WTC11 (cell line): ENCODE measurements around the gene TSPAN17. TPM values are rescaled to one million over a fixed set of nuclear protein-coding genes. Genes with fewer than 3 reads are reported as not detected.

Experiments used
- ATAC-seq: fragments of 200-7000 bp; cut with Tn5 transposase; 2 replicates; pipeline ENCODE4 v1.10.0; 2021; ENCODE audit warnings: mild to moderate bottlenecking, moderate library complexity
- CTCF ChIA-PET: fragments of 300-600 bp; sonication (Branson Sonifier 250); formaldehyde crosslinking; loops from one replicate; lab custom pipeline; 2021; ENCODE audit warnings: antibody characterized with exemption; lab: Charles Lee
- POLR2A ChIA-PET: fragments of 350-600 bp; sonication (Branson Sonifier 250); formaldehyde crosslinking; loops from one replicate; lab custom pipeline; 2021; ENCODE audit warnings: antibody characterized with exemption; lab: Charles Lee
- DNase-seq: peaks from one replicate; pipeline ENCODE4 v3.0.0; 2021; ENCODE audit warnings: low spot score
- H3K27ac Mint-ChIP-seq: 2 replicates; pipeline ENCODE4 v1.8.0; 2021; ENCODE audit warnings: mixed read lengths
- H3K27me3 Mint-ChIP-seq: 2 replicates; pipeline ENCODE4 v1.8.0; 2021; ENCODE audit warnings: low read depth, mild to moderate bottlenecking, moderate library complexity, mixed read lengths
- H3K36me3 Mint-ChIP-seq: 2 replicates; pipeline ENCODE4 v1.8.0; 2021; ENCODE audit warnings: mixed read lengths
- H3K4me1 Mint-ChIP-seq: 2 replicates; pipeline ENCODE4 v1.8.0; 2022; ENCODE audit warnings: mixed read lengths
- H3K4me3 Mint-ChIP-seq: 2 replicates; pipeline ENCODE4 v1.8.0; 2021; ENCODE audit warnings: mild to moderate bottlenecking, moderate library complexity, mixed read lengths
- H3K9me3 Mint-ChIP-seq: 2 replicates; pipeline ENCODE4 v1.8.0; 2021; ENCODE audit warnings: mixed read lengths
- CREB1 ChIP-seq: sonication (generic); formaldehyde crosslinking; IDR thresholded peaks from 2 replicates; pipeline ENCODE4 v1.8.0; 2023; ENCODE audit warnings: mild to moderate bottlenecking, missing genetic modification reagents
- FOXJ3 ChIP-seq: sonication (generic); formaldehyde crosslinking; IDR thresholded peaks from 2 replicates; pipeline ENCODE4 v1.9.0; 2021; ENCODE audit warnings: missing genetic modification reagents, mild to moderate bottlenecking, borderline replicate concordance
- FOXK1 ChIP-seq: sonication (generic); formaldehyde crosslinking; IDR thresholded peaks from 2 replicates; pipeline ENCODE4 v1.8.0; 2022; ENCODE audit warnings: mild to moderate bottlenecking, moderate library complexity, missing genetic modification reagents
- NR1H2 ChIP-seq: sonication (generic); formaldehyde crosslinking; IDR thresholded peaks from 2 replicates; pipeline ENCODE4 v1.9.0; 2021; ENCODE audit warnings: mild to moderate bottlenecking, moderate library complexity, missing genetic modification reagents
- NR3C1 ChIP-seq: sonication (generic); formaldehyde crosslinking; conservative IDR thresholded peaks from 2 replicates; pipeline ENCODE4 v1.8.1; 2023; ENCODE audit warnings: low read depth, mild to moderate bottlenecking, missing genetic modification reagents
- RELA ChIP-seq: sonication (generic); formaldehyde crosslinking; IDR thresholded peaks from 2 replicates; pipeline ENCODE4 v1.8.1; 2022; ENCODE audit warnings: missing genetic modification reagents, mild to moderate bottlenecking, borderline replicate concordance
- SMAD3 ChIP-seq: sonication (generic); formaldehyde crosslinking; IDR thresholded peaks from 2 replicates; pipeline ENCODE4 v1.8.0; 2022; ENCODE audit warnings: missing genetic modification reagents, mild to moderate bottlenecking, borderline replicate concordance
- TCF7 ChIP-seq: sonication (generic); formaldehyde crosslinking; IDR thresholded peaks from 2 replicates; pipeline ENCODE4 v1.8.0; 2022; ENCODE audit warnings: mild to moderate bottlenecking, low read depth, missing genetic modification reagents, moderate library complexity
- ZBTB21 ChIP-seq: sonication (generic); formaldehyde crosslinking; IDR thresholded peaks from 2 replicates; pipeline ENCODE4 v1.8.1; 2023; ENCODE audit warnings: mild to moderate bottlenecking, missing genetic modification reagents, borderline replicate concordance
- ZNF416 ChIP-seq: fragments of 250-450 bp; sonication (Bioruptor Pico); IDR thresholded peaks from 2 replicates; pipeline ENCODE4 v1.9.0; 2021; ENCODE audit warnings: mild to moderate bottlenecking, inconsistent platforms
- total RNA-seq: library from RNA; stranded (reverse); gene quantifications from 3 replicates; pipeline ENCODE4 v1.2.3, GENCODE V29; 2021
- TF ChIP-seq, protein P1 (sequence below): sonication (generic); formaldehyde crosslinking; IDR thresholded peaks from 2 replicates; pipeline ENCODE4 v1.8.0; 2023; ENCODE audit warnings: missing genetic modification reagents, mild to moderate bottlenecking, borderline replicate concordance
- TF ChIP-seq, protein P2 (sequence below): fragments of 250-450 bp; sonication (Bioruptor Pico); IDR thresholded peaks from 2 replicates; pipeline ENCODE4 v1.9.0; 2021; ENCODE audit warnings: moderate library complexity, mild to moderate bottlenecking, inconsistent platforms, borderline replicate concordance
- TF ChIP-seq, protein P3 (sequence below): fragments of 250-450 bp; sonication (Bioruptor Pico); IDR thresholded peaks from 2 replicates; pipeline ENCODE4 v1.9.0; 2021; ENCODE audit warnings: mild to moderate bottlenecking
- TF ChIP-seq, protein P4 (sequence below): sonication (generic); formaldehyde crosslinking; conservative IDR thresholded peaks from 2 replicates; pipeline ENCODE4 v1.8.1; 2022; ENCODE audit warnings: mild to moderate bottlenecking, missing genetic modification reagents
- TF ChIP-seq, protein P5 (sequence below): fragments of 250-450 bp; sonication (Bioruptor Pico); IDR thresholded peaks from 2 replicates; pipeline ENCODE4 v1.8.0; 2021; ENCODE audit warnings: mild to moderate bottlenecking
- TF ChIP-seq, protein P6 (sequence below): sonication (generic); formaldehyde crosslinking; IDR thresholded peaks from 2 replicates; pipeline ENCODE4 v1.8.0; 2022; ENCODE audit warnings: mild to moderate bottlenecking, missing genetic modification reagents
- TF ChIP-seq, protein P7 (sequence below): sonication (generic); formaldehyde crosslinking; IDR thresholded peaks from 2 replicates; pipeline ENCODE4 v1.8.0; 2022; ENCODE audit warnings: mild to moderate bottlenecking, missing genetic modification reagents

TSPAN17 gene
- total RNA-seq, 1 experiment from 2014 or later = 47.8 TPM

DNA sequence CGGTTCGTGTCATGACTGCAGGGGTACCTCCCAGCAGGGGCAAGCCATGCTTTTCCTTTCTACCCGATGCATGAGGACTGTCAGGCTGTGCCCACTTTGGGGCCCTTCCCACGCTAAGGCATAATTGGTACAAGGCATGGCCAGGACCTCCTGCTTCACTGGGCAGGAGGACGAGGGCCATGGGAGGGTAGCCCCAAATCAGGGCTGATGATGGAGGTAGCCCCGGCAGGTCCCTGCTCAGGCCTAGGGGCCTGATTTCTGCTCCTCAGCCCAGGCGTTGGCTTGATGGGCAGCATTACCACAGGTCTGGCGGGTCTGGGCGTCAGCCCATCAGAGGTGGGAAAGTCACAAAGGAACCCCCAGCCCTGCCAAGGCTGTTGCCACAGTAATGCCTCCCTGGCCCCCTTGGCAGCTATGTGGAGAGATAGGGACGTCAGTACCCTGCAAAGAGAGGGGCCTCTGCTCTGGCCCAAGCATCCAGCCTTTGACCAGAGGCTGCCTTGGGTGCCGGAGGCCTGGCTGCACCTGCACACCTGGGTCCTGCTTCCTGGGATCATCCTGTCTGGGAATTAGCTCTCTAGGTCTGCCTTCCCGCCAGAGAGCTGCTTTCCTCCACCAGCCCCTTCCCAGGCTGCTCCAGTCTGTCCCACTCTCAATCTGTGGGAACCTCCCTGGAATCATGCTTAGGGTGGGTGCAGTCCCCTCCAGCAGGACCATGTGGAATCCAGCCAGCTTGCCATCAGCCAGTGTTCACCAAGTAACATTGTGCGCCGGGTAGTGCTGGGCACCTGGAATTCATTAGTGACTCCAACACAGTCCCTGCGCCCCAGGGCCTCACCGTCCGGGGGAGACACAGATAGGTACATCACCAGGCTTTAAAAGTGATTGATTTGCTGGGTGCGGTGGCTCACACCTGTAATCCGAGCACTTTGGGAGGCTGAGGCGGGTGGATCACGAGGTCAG, 15.4 kb downstream of the TSPAN17 start:
- H3K27me3 Mint-ChIP-seq = peaks cover 4% of the 10 kb centered on the region; the same call in 1 of the 2 replicates
- H3K4me3 Mint-ChIP-seq = no peak overlapping the region
- TF ChIP-seq FOXJ3 (CRISPR knock-in tag) = no peak
- no peak for TF ChIP-seq SMAD3 (CRISPR knock-in tag)
- TF ChIP-seq, protein P1, sequence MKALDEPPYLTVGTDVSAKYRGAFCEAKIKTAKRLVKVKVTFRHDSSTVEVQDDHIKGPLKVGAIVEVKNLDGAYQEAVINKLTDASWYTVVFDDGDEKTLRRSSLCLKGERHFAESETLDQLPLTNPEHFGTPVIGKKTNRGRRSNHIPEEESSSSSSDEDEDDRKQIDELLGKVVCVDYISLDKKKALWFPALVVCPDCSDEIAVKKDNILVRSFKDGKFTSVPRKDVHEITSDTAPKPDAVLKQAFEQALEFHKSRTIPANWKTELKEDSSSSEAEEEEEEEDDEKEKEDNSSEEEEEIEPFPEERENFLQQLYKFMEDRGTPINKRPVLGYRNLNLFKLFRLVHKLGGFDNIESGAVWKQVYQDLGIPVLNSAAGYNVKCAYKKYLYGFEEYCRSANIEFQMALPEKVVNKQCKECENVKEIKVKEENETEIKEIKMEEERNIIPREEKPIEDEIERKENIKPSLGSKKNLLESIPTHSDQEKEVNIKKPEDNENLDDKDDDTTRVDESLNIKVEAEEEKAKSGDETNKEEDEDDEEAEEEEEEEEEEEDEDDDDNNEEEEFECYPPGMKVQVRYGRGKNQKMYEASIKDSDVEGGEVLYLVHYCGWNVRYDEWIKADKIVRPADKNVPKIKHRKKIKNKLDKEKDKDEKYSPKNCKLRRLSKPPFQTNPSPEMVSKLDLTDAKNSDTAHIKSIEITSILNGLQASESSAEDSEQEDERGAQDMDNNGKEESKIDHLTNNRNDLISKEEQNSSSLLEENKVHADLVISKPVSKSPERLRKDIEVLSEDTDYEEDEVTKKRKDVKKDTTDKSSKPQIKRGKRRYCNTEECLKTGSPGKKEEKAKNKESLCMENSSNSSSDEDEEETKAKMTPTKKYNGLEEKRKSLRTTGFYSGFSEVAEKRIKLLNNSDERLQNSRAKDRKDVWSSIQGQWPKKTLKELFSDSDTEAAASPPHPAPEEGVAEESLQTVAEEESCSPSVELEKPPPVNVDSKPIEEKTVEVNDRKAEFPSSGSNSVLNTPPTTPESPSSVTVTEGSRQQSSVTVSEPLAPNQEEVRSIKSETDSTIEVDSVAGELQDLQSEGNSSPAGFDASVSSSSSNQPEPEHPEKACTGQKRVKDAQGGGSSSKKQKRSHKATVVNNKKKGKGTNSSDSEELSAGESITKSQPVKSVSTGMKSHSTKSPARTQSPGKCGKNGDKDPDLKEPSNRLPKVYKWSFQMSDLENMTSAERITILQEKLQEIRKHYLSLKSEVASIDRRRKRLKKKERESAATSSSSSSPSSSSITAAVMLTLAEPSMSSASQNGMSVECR (CRISPR knock-in tag) = no peak
- no peak for TF ChIP-seq RELA (CRISPR knock-in tag)
- TF ChIP-seq FOXK1 (CRISPR knock-in tag) = no peak
- 0 out of 2 replicates have a peak, but pooled peaks cover 2% of the 10 kb centered on the region for H3K36me3 Mint-ChIP-seq
- H3K27ac Mint-ChIP-seq = no peak overlapping the region
- CTCF ChIA-PET = interaction anchor here (2.6 to 6.2 kb wide), 3 partner anchors 12 to 82 kb away, joined by 60 to 233 read pairs (median 106); no protein-coding TSS in a partner anchor
- no peak for ATAC-seq
- no peak for DNase-seq
- peaks cover 11% of the 10 kb centered on the region for H3K4me1 Mint-ChIP-seq
- no peaks in the 10 kb centered on the region for H3K9me3 Mint-ChIP-seq
- POLR2A ChIA-PET = no interaction called here

DNA sequence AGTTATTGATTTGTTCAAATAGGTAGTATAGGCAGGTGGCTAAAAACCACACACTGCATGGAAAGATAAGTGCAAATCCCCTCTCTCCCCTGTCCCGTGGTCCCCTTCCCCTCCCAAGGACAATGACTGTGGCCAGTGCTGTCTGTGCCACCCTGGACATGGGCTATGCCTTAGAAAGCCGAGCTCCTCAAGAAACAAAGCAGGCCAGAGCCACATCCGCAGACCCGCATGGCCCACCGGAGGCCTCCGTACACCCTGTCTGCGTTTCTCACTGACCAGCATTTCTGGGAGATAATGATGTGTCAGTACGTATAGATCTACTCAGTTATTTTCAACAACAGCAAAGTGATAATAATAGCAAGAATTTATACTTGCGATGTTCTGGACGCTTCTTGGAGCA, 16.3 kb downstream of the TSPAN17 start:
- 0 out of 2 replicates have a peak, but pooled peaks cover 2% of the 10 kb centered on the region for H3K36me3 Mint-ChIP-seq
- no peak for DNase-seq

More for the DNA sequence above, 16.3 kb downstream of the TSPAN17 start:
- H3K4me1 Mint-ChIP-seq = peaks cover 8% of the 10 kb centered on the region
- ATAC-seq = no peak
- TF ChIP-seq ZNF416 (CRISPR knock-in tag) (no peak), CREB1 (CRISPR knock-in tag) (no peak), NR1H2 (CRISPR knock-in tag) (no peak), TCF7 (CRISPR knock-in tag) (no peak), NR3C1 (no peak), ZBTB21 (CRISPR knock-in tag) (no peak)
- TF ChIP-seq, protein P2, sequence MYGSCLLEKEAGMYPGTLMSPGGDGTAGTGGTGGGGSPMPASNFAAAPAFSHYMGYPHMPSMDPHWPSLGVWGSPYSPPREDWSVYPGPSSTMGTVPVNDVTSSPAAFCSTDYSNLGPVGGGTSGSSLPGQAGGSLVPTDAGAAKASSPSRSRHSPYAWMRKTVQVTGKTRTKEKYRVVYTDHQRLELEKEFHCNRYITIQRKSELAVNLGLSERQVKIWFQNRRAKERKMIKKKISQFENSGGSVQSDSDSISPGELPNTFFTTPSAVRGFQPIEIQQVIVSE (CRISPR knock-in tag) = no peak
- TF ChIP-seq, protein P3, sequence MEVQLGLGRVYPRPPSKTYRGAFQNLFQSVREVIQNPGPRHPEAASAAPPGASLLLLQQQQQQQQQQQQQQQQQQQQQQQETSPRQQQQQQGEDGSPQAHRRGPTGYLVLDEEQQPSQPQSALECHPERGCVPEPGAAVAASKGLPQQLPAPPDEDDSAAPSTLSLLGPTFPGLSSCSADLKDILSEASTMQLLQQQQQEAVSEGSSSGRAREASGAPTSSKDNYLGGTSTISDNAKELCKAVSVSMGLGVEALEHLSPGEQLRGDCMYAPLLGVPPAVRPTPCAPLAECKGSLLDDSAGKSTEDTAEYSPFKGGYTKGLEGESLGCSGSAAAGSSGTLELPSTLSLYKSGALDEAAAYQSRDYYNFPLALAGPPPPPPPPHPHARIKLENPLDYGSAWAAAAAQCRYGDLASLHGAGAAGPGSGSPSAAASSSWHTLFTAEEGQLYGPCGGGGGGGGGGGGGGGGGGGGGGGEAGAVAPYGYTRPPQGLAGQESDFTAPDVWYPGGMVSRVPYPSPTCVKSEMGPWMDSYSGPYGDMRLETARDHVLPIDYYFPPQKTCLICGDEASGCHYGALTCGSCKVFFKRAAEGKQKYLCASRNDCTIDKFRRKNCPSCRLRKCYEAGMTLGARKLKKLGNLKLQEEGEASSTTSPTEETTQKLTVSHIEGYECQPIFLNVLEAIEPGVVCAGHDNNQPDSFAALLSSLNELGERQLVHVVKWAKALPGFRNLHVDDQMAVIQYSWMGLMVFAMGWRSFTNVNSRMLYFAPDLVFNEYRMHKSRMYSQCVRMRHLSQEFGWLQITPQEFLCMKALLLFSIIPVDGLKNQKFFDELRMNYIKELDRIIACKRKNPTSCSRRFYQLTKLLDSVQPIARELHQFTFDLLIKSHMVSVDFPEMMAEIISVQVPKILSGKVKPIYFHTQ (CRISPR knock-in tag) = no peak
- TF ChIP-seq, protein P4, sequence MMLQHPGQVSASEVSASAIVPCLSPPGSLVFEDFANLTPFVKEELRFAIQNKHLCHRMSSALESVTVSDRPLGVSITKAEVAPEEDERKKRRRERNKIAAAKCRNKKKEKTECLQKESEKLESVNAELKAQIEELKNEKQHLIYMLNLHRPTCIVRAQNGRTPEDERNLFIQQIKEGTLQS (CRISPR knock-in tag) = no peak
- TF ChIP-seq, protein P5, sequence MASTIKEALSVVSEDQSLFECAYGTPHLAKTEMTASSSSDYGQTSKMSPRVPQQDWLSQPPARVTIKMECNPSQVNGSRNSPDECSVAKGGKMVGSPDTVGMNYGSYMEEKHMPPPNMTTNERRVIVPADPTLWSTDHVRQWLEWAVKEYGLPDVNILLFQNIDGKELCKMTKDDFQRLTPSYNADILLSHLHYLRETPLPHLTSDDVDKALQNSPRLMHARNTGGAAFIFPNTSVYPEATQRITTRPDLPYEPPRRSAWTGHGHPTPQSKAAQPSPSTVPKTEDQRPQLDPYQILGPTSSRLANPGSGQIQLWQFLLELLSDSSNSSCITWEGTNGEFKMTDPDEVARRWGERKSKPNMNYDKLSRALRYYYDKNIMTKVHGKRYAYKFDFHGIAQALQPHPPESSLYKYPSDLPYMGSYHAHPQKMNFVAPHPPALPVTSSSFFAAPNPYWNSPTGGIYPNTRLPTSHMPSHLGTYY = no peak
- TF ChIP-seq, protein P6, sequence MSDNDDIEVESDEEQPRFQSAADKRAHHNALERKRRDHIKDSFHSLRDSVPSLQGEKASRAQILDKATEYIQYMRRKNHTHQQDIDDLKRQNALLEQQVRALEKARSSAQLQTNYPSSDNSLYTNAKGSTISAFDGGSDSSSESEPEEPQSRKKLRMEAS = no peak
- TF ChIP-seq, protein P7, sequence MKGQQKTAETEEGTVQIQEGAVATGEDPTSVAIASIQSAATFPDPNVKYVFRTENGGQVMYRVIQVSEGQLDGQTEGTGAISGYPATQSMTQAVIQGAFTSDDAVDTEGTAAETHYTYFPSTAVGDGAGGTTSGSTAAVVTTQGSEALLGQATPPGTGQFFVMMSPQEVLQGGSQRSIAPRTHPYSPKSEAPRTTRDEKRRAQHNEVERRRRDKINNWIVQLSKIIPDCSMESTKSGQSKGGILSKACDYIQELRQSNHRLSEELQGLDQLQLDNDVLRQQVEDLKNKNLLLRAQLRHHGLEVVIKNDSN (CRISPR knock-in tag) = no peak
- TF ChIP-seq, all 79 proteins: peak for 0
- no peak overlapping the region for H3K4me3 Mint-ChIP-seq
- POLR2A ChIA-PET = no interaction called here
- H3K27me3 Mint-ChIP-seq = peaks cover 4% of the 10 kb centered on the region; the same call in 1 of the 2 replicates
- no peak overlapping the region for H3K27ac Mint-ChIP-seq
- CTCF ChIA-PET = interaction anchor here (1.0 to 1.5 kb wide), 2 partner anchors 24 to 37 kb away, joined by 3 read pairs; no protein-coding TSS in a partner anchor
- H3K9me3 Mint-ChIP-seq = no peaks in the 10 kb centered on the region
